ENCODE results near the gene MPV17.
A peak's percentile ranks its signal among the peaks of the same experiment; 100 is the strongest.

The MPV17 gene
- 17.6 to 21.3 (median 18.0) reads per million in 3 donors for total RNA-seq

GRCh38 chr2:27322766-27323595 lies at the start of gene MPV17:
Gene MPV17, minus strand, starts transcription at chr2:27323097. Its CDS starts 580 bp downstream, at chr2:27322517.
- H3K27me3 ChIP-seq (replicated peaks; ENCODE audit: control insufficient read depth, insufficient read depth, low read length, poor library complexity, severe bottlenecking) = no peaks in the 10 kb centered on the region
- no peaks in the 10 kb centered on the region for H3K9me3 ChIP-seq (ENCODE audit: control insufficient read depth, low read length)
- H3K4me3 ChIP-seq (ENCODE audit: insufficient read depth, low read depth, low read length, poor library complexity, severe bottlenecking) = peak within 1 kb of the TSS; percentile 88
- DNase-seq = peak; percentile 71 to 80 (median 73)
- H3K27ac ChIP-seq (ENCODE audit: insufficient read depth, low read length, poor library complexity, severe bottlenecking) = peak within 1 kb of the TSS; percentile 95
- peaks cover 13% of the 10 kb centered on the region for H3K4me1 ChIP-seq (ENCODE audit: control insufficient read depth, insufficient read depth, low read length, poor library complexity, severe bottlenecking)
- peaks cover 15% of the 10 kb centered on the region for H3K36me3 ChIP-seq (ENCODE audit: control insufficient read depth, insufficient read depth, low read length)

GRCh38 chr2:27370816-27371620 lies 48.1 kb upstream of the MPV17 start:
- H3K4me1 ChIP-seq (ENCODE audit: control insufficient read depth, insufficient read depth, low read length, poor library complexity, severe bottlenecking) = peaks cover 24% of the 10 kb centered on the region
- H3K9me3 ChIP-seq (ENCODE audit: control insufficient read depth, low read length) = no peaks in the 10 kb centered on the region
- no peaks in the 10 kb centered on the region for H3K27me3 ChIP-seq (replicated peaks; ENCODE audit: control insufficient read depth, insufficient read depth, low read length, poor library complexity, severe bottlenecking)
- H3K36me3 ChIP-seq (ENCODE audit: control insufficient read depth, insufficient read depth, low read length) = peaks cover 54% of the 10 kb centered on the region
- DNase-seq = no peak
- H3K27ac ChIP-seq (ENCODE audit: insufficient read depth, low read length, poor library complexity, severe bottlenecking) = peak overlapping the region; percentile 89
- peak overlapping the region; percentile 96 for H3K4me3 ChIP-seq (ENCODE audit: insufficient read depth, low read depth, low read length, poor library complexity, severe bottlenecking)

GRCh38 chr2:27370026-27370815 lies 47.3 kb upstream of the MPV17 start, which contains the start of the genes EIF2B4 and SNX17:
Gene EIF2B4, minus strand, starts transcription at chr2:27370338. Its CDS starts 24 bp downstream, at chr2:27370314.
Gene SNX17, plus strand, starts transcription at chr2:27370616. Its CDS starts 128 bp downstream, at chr2:27370744.
- Histone ChIP-seq H3K9me3 (ENCODE audit: control insufficient read depth, low read length) (no peaks in the 10 kb centered on the region), H3K27ac (ENCODE audit: insufficient read depth, low read length, poor library complexity, severe bottlenecking) (peak within 1 kb of the TSS; percentile 89), H3K27me3 (replicated peaks; ENCODE audit: control insufficient read depth, insufficient read depth, low read length, poor library complexity, severe bottlenecking) (no peaks in the 10 kb centered on the region), H3K36me3 (ENCODE audit: control insufficient read depth, insufficient read depth, low read length) (peaks cover 53% of the 10 kb centered on the region), H3K4me3 (ENCODE audit: insufficient read depth, low read depth, low read length, poor library complexity, severe bottlenecking) (peak within 1 kb of the TSS; percentile 96), H3K4me1 (ENCODE audit: control insufficient read depth, insufficient read depth, low read length, poor library complexity, severe bottlenecking) (peaks cover 24% of the 10 kb centered on the region)
- peak; percentile 98 to 100 (median 99) for DNase-seq

- Histone ChIP-seq H3K9me3 (ENCODE audit: control insufficient read depth, low read length) (no peaks in the 10 kb centered on the region), H3K4me1 (ENCODE audit: control insufficient read depth, insufficient read depth, low read length, poor library complexity, severe bottlenecking) (peaks cover 24% of the 10 kb centered on the region), H3K36me3 (ENCODE audit: control insufficient read depth, insufficient read depth, low read length) (peaks cover 50% of the 10 kb centered on the region), H3K27ac (ENCODE audit: insufficient read depth, low read length, poor library complexity, severe bottlenecking) (peak overlapping the region; percentile 89), H3K27me3 (replicated peaks; ENCODE audit: control insufficient read depth, insufficient read depth, low read length, poor library complexity, severe bottlenecking) (no peaks in the 10 kb centered on the region), H3K4me3 (ENCODE audit: insufficient read depth, low read depth, low read length, poor library complexity, severe bottlenecking) (peak overlapping the region; percentile 96)
- DNase-seq = no peak
These were observed 46.7 kb upstream of the MPV17 start for GRCh38 chr2:27369471-27370025.

GRCh38 chr2:27363933-27364332 lies 41.0 kb upstream of the MPV17 start:
- peaks cover 2% of the 10 kb centered on the region for H3K4me1 ChIP-seq (ENCODE audit: control insufficient read depth, insufficient read depth, low read length, poor library complexity, severe bottlenecking)
- peaks cover 44% of the 10 kb centered on the region for H3K36me3 ChIP-seq (ENCODE audit: control insufficient read depth, insufficient read depth, low read length)
- no peaks in the 10 kb centered on the region for H3K27me3 ChIP-seq (replicated peaks; ENCODE audit: control insufficient read depth, insufficient read depth, low read length, poor library complexity, severe bottlenecking)
- no peak overlapping the region for H3K27ac ChIP-seq (ENCODE audit: insufficient read depth, low read length, poor library complexity, severe bottlenecking)
- H3K9me3 ChIP-seq (ENCODE audit: control insufficient read depth, low read length) = no peaks in the 10 kb centered on the region
- no peak for DNase-seq
- H3K4me3 ChIP-seq (ENCODE audit: insufficient read depth, low read depth, low read length, poor library complexity, severe bottlenecking) = no peak overlapping the region

- Histone ChIP-seq H3K4me3 (ENCODE audit: insufficient read depth, low read depth, low read length, poor library complexity, severe bottlenecking) (no peak overlapping the region), H3K4me1 (ENCODE audit: control insufficient read depth, insufficient read depth, low read length, poor library complexity, severe bottlenecking) (peaks cover under 1% of the 10 kb centered on the region), H3K27me3 (replicated peaks; ENCODE audit: control insufficient read depth, insufficient read depth, low read length, poor library complexity, severe bottlenecking) (no peaks in the 10 kb centered on the region), H3K36me3 (ENCODE audit: control insufficient read depth, insufficient read depth, low read length) (peaks cover 39% of the 10 kb centered on the region), H3K9me3 (ENCODE audit: control insufficient read depth, low read length) (no peaks in the 10 kb centered on the region), H3K27ac (ENCODE audit: insufficient read depth, low read length, poor library complexity, severe bottlenecking) (no peak overlapping the region)
- no peak for DNase-seq
These were observed 40.0 kb upstream of the MPV17 start for GRCh38 chr2:27362678-27363420.

- Histone ChIP-seq H3K9me3 (ENCODE audit: control insufficient read depth, low read length) (no peaks in the 10 kb centered on the region), H3K36me3 (ENCODE audit: control insufficient read depth, insufficient read depth, low read length) (no peaks in the 10 kb centered on the region), H3K4me1 (ENCODE audit: control insufficient read depth, insufficient read depth, low read length, poor library complexity, severe bottlenecking) (peaks cover 24% of the 10 kb centered on the region), H3K4me3 (ENCODE audit: insufficient read depth, low read depth, low read length, poor library complexity, severe bottlenecking) (peak within 1 kb of the TSS; percentile 87), H3K27ac (ENCODE audit: insufficient read depth, low read length, poor library complexity, severe bottlenecking) (peak within 1 kb of the TSS; percentile 92), H3K27me3 (replicated peaks; ENCODE audit: control insufficient read depth, insufficient read depth, low read length, poor library complexity, severe bottlenecking) (no peaks in the 10 kb centered on the region)
- DNase-seq = peak; percentile 85 to 90 (median 89)
These were observed 33.7 kb upstream of the MPV17 start, which contains the start of gene GTF3C2 for GRCh38 chr2:27356382-27357181. Gene GTF3C2, minus strand, starts transcription at chr2:27356764. Its CDS starts 13,210 bp downstream, at chr2:27343554.

GRCh38 chr2:27356056-27356381 lies 33.1 kb upstream of the MPV17 start:
- peak overlapping the region; percentile 92 for H3K27ac ChIP-seq (ENCODE audit: insufficient read depth, low read length, poor library complexity, severe bottlenecking)
- H3K36me3 ChIP-seq (ENCODE audit: control insufficient read depth, insufficient read depth, low read length) = no peaks in the 10 kb centered on the region
- H3K4me1 ChIP-seq (ENCODE audit: control insufficient read depth, insufficient read depth, low read length, poor library complexity, severe bottlenecking) = peaks cover 24% of the 10 kb centered on the region
- peak in 1 of 3 donors; percentile 23 for DNase-seq
- no peaks in the 10 kb centered on the region for H3K27me3 ChIP-seq (replicated peaks; ENCODE audit: control insufficient read depth, insufficient read depth, low read length, poor library complexity, severe bottlenecking)
- no peaks in the 10 kb centered on the region for H3K9me3 ChIP-seq (ENCODE audit: control insufficient read depth, low read length)
- H3K4me3 ChIP-seq (ENCODE audit: insufficient read depth, low read depth, low read length, poor library complexity, severe bottlenecking) = peak overlapping the region; percentile 87

Measured in effector memory CD4-positive, alpha-beta T cell (primary cell).